ENCODE results near the gene NTNG1. TPM values are rescaled to one million over a fixed set of nuclear protein-coding genes. Genes with fewer than 3 reads are reported as not detected.

The NTNG1 gene
- total RNA-seq, 1 donor from 2014 or later = 0.57 TPM

DNA sequence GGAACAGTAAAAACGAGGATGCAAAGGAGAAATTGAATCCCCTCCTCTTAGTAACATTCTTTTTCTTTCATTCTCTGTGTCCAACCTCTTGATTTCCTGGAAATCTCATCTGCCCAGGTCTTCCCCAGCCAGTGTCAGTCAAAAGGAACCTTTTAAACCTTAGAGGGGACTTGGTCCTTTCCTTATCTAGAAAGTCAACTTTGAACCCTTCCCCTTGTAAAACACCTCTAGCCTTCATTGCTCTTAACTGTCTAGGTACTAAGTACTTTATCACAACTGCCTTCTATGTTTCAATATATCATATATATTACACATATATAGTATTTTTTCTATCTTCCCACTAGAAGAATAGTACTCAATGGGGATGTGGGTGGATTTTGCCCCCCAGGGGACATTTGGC is 282.1 kb downstream of the NTNG1 start:
- DNase-seq (no peak), ATAC-seq (no peak)
- intact Hi-C loops (cut with micrococcal nuclease) = no loop called here

DNA sequence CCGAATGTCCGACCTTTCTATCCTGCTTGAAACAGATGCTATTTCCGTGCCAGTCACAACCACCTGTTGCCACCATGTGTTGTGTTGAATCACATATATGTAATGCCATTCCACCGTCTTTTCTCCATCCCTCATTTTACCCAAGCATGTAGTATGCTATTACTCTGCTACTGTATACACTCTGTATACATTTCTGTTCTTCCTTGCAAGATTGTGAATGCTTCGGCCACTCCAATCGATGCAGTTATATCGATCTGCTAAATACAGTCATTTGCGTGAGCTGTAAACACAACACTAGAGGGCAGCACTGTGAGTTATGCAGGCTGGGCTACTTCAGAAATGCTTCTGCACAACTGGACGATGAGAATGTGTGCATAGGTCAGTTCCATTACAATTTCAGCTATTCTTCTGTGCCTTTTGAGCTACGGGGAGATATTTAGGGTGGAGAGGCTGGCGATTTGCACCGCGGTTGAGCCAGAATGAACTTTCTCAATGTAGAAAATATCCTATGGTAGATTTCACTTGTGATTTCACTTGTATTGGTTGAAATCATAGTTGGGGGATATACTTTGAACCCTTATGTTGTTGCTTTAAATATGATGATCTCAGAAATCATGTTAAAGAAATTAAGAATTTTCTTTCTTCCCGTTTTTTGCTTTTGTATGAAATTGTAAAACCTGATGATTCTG is 289.8 kb downstream of the NTNG1 start:
- intact Hi-C loops (cut with micrococcal nuclease) = no loop called here
- DNase-seq (no peak), ATAC-seq (no peak)

DNA sequence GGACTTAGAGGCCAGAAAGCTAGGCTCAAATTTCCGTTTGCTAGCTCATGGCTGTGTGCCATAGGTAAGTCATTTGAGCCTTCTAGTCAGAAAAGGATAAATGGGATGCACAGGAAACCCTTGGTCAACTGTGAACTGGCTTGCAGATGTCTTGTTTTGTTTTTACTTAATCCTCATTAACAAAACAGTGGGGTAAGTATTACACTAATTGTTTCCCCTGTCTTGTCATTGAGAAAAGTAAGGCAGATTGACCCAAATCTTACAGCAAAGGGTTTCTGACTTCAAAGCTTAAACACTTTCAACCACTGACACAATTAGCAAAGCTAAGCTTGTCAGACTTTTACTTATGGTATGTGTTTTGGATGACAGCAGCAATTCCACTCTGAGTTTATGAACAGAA is 291.3 kb downstream of the NTNG1 start:
- DNase-seq = no peak
- intact Hi-C loops (cut with micrococcal nuclease) = no loop called here
- ATAC-seq = no peak

DNA sequence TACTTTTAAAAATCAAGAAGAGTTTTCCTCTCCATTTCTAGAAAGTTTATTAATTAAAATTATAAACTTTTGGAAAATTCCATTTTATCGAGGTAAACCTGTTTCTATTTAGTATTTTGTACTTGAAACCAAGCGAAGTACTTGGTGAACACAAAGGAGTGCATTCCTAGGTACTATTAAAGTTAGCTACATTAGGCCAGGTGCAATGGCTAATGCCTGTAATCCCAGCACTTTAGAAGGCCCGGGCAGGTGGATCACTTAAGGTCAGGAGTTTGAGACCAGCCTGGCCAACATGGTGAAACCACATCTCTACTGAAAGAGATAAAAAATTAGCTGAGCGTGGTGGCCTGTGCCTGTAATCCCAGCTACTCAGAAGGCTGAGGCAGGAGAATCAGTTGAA is 292.2 kb downstream of the NTNG1 start:
- intact Hi-C loops (cut with micrococcal nuclease) = no loop called here
- DNase-seq = no peak
- no peak for ATAC-seq

DNA sequence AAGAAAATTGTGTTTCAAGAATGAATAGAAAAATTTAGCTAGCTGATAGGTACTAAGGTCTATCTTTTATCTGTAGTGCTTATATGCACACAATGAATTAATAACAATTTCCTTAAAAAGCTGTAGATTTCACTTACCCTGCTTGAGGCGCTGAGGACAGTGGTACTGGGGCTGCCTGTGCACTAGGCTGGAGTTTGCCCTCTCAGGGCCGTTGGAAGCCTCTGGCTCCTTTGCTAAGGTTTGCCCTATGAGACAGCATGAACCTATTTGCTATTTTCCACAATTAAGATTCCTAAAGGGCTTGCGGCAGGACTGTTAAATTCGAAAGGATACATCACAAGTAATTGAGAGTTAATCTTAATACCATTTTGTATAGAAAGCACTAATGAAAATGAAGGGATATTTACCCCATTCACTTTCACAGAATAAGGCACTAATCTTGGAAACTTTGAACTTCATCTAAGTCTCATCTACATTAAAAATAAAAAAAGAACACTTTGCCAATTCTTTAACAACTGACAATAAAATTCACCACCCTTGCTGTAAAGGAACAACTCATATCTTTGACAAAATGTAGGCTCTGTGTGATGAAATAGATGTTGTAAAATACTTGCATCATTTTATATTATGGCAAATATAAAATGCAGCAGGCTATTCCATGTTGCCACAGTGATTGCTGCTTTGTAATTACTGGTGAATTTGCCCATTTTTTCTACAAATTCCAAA is 293.0 kb downstream of the NTNG1 start:
- DNase-seq (no peak), ATAC-seq (no peak)
- intact Hi-C loops (cut with micrococcal nuclease) = no loop called here

DNA sequence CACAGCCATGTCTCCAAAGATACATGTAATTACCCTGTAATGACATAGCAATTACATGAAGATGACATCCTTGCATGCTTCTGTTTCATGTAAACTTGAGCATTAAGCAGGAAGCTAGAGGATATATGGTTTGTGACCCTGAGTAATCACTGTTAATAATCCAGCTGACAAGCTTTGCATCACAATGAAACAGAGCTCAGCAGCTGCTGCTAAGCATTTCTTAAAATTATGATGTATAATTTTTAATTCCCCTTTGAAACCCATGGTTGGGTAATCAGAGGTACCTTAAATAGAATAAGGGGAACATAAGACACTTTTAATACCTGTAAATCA is 293.5 kb downstream of the NTNG1 start:
- ATAC-seq = no peak
- intact Hi-C loops (cut with micrococcal nuclease) = no loop called here
- DNase-seq = no peak

DNA sequence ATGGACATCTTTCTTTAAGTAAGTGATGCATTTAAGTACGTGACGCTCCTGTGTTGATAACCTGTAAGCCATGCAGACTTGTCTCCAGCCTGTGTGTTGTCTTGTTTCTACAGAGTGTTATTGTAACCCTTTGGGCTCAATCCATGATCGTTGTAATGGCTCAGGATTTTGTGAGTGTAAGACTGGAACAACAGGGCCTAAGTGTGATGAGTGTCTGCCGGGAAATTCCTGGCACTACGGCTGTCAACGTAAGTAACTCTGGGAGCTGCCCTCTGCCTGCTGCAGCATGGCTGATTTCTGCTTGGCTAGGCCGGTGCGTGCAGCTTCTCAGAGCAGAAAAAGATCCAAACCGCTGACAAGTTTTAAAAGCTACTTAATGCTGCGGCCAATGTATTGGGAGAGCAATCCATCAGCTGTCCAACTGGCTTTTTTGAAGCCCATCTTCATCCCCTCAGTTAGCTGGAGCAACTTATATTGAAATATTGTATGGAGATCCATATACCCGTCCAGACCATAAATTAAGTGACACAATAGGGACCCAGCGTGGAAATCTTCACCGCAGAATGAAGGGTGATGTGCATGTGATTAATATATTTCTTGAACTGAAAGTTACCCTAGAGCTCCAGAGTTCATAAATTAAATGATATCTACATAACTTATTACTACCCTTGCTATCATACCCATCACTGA is 295.9 kb downstream of the NTNG1 start:
- ATAC-seq (no peak), DNase-seq (no peak)
- intact Hi-C loops (cut with micrococcal nuclease) = no loop called here

DNA sequence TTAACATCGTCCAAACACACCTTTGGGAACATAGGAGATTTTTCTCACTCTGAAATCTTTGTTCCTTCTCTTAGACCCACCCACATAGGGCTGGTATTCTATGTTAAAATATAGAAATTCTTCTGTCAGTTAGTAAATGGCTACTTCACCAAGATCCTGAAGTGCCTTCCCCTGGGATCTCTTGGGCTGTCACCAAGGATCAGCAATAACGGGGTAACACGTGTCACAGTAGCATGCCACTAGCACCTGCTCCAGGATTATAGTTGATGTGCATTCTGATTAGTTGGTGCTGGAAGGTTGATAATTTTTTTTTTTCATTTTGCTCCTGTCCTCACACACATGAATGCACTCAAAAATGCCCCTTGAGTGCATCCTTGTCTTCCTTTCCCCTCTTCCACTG is 298.7 kb downstream of the NTNG1 start:
- no peak for ATAC-seq
- intact Hi-C loops (cut with micrococcal nuclease) = no loop called here
- no peak for DNase-seq

DNA sequence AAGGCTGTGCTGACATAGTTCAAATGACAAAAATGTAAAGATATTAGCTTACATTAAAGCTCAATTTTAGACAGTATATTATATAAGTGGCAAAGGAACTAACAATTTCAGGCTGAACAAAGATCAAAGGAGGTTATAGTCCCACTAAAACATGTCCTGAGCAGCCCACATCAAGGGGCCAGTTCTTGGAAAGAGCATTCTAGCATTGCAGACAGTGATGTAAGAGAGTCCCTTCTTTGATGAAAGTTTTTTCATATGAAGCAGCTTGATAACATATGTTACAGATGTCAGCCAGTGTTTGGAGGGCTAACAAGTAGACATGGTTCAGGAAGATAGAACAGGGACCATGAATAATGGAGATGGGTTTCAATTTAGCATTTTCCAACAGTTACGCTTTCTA is 301.7 kb downstream of the NTNG1 start:
- intact Hi-C loops (cut with micrococcal nuclease) = no loop called here
- ATAC-seq = no peak
- no peak for DNase-seq

DNA sequence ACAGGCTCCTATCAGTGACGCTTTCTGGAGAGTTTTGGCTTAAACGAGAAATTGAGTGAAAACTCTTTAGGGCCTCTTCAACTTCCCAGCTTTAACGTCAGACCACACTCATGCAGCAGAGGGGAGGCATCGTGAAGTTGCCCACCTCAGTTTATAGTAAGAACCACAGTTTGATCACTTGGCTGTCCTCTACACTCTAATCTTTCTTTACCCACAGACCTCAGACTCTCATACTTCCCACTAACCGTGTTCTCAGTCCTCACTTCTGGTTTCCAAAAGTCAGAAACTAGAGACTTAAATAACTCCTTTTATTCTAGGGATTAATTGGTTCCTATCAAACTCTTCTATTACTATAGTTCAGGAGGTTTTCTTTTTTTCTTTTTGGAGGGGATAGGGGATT is 302.2 kb downstream of the NTNG1 start:
- no peak for ATAC-seq
- intact Hi-C loops (cut with micrococcal nuclease) = no loop called here
- no peak for DNase-seq

DNA sequence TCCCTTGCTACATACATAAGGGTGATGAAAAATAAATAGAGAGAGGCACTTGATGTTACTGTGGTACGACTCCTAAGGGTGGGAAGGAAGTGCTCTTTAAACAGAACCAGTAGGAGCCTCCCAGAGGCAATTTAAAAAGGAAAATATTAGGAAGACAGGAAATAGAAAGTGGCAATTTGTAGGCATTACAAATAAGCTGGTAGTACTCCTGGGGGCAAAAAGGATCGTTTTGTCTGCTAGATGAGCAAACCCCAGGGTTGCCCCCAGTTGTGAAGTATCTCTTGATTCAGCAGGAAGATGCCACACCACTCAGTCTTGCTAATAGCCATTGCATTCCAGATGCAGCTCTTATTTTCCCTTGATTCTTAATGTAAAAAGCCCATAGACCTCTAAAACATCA is 303.0 kb downstream of the NTNG1 start:
- ATAC-seq (no peak), DNase-seq (no peak)
- intact Hi-C loops (cut with micrococcal nuclease) = no loop called here

DNA sequence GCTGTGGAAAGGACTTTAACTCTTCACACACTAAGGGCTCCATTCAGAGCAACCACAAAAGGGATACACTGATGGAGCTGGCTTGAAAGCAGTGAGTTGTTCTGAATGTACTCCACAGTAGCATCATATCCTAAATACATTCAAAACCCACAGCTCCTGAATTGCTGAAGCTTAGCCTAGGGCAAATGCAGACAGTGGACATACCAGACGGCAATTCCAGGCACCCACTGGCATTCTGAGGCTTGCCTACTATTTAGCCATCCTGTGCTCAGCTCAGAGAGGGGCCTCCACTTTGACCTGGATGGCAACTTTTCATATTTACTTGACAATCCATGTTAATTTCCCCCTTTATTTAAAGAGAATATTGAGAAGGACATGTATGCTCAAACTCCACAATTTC is 303.5 kb downstream of the NTNG1 start:
- no peak for DNase-seq
- intact Hi-C loops (cut with micrococcal nuclease) = no loop called here
- no peak for ATAC-seq

DNA sequence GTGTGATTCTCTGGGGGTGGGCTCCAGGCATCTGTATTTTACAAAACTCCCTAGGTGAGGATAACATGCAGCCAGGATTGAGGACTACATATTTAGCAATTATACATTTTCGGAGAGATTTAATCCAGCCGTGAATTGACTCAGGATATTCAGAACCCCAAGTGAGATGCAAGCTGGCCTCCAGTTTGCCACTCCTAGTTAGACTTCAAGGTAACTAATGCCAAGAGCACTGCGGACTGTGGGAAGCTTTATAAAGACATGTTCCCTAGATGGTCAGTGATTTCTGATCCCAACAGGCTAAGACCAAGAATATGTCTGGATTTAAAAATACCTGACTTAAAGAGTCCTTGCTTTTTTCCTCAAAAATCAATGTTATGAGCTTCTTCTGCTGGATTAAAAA is 308.5 kb downstream of the NTNG1 start:
- intact Hi-C loops (cut with micrococcal nuclease) = no loop called here
- no peak for ATAC-seq
- DNase-seq = no peak

DNA sequence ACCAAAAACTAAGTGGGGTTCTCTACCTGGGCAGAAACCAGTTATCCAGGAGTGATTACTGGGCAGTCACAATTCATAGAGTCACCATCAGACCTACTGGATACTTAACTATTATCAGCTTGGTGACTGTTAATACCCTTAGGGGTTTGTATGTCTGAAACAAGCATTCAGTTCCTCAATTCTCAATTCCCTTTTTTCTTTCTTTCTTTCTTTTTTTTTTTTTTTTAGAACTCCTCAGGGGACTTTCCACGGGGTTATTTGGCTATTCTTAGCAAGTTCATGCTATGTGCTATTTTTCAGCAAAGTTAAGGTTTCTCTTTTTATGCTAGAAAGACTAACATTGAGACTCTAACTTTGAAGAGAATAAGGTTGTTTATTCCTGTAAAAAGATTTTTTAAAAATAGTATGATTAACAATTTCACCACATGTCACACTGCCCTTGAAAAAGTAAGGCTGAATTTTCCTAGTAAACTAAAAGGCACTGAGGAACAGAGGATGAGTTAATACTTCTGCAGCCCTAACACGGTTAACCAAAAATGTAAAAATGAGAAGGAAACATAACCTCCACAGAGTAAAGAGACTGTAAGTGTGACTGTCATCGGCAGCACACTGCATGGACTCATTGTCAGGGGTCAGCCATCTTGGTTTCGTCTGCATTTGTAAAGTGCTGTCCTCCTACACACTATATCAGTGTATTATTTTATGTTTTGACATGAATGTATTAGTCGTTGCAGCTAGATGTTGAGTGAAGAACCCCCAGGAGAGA is 310.2 kb downstream of the NTNG1 start:
- no peak for ATAC-seq
- no peak for DNase-seq
- intact Hi-C loops (cut with micrococcal nuclease) = no loop called here

DNA sequence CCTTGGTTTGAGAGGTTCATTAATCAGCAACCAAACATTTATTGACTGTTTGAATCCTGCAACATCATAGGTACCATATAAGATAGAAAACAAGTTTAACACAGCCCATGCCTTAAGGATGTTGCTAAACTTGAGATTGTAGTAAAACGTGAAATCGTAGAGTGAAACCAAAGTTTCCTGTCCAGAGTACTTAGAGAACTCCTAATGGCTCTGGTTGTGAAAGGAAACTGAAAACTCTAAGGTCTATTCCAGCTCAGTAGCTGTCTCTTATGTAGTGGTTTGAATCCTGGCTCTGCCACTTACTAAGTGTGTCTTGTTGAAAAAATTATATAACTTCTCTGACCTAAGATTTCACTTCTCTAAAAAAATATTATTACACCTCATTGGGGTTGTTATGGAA is 310.9 kb downstream of the NTNG1 start:
- no peak for DNase-seq
- intact Hi-C loops (cut with micrococcal nuclease) = no loop called here

DNA sequence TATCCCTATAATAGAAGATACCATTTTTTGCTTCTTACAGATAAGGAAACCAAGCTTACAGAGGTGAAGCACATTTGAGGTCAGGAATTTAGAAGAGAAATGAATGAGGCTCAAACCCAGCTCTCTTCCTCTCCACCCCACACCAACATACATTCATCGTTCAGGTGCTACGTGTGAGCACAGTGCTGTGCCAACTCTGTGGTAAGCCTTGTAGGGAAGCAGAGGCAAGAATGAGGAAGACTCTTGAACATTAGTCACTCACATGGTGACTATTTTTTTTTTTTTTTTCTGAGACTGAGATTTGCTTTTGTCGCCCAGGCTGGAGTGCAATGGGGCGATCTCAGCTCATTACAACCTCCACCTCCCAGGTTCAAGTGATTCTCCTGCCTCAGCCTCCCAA is 314.0 kb downstream of the NTNG1 start:
- intact Hi-C loops (cut with micrococcal nuclease) = no loop called here
- DNase-seq (no peak), ATAC-seq (no peak)

More for the DNA sequence above, 310.9 kb downstream of the NTNG1 start:
- no peak for ATAC-seq

DNA sequence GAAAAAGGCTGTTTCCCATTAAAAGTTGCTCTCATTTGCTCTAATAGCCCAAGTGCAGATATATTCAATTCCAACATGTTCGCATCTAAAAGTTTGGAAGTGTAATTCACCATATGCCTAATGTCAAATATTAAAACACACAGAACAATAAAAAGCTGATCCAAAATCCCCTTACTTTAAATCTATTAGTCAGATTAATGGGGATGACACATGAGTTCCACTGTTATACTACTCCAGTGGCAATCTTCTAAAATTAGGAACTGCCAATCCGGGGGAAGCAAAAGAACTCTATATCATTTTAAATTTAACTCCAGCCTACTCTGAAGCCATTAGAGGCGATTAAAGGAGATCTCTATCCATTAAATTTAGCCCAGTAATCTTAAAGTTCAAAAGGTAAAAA is 317.1 kb downstream of the NTNG1 start:
- DNase-seq (no peak), ATAC-seq (no peak)
- intact Hi-C loops (cut with micrococcal nuclease) = no loop called here

DNA sequence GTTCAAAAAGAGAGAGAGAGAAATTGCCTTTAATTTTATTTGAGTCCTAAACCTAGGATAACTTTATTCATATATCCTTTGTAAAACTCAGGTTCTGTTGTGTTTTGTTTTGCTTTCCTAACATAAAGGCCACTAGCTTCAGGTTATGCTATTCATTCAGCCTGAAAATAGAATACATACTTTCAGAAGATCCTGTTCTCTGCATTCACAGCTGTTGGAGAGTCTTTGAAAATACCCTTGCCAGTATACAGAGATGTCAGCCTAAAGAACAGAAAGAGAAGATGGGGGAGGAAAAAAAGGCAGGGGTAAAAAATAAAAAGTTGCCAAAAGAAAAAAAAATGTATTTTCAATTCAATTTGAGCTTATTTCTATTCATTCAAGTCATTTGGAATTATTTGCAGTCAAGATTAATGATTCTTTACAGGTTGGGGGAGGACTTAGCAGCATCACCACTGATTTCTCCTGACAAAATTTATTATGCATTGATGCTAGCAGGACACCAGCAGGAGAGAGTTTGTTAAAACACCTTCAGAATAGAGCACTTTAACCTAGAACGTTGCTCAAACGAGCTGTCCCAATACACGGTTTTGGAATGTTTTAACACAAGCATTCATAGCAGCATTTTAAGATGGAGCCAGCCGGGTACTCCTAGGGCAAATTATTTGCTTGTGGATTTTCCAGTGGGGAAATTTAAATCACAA is 318.5 kb downstream of the NTNG1 start:
- intact Hi-C loops (cut with micrococcal nuclease) = no loop called here
- ATAC-seq (no peak), DNase-seq (no peak)

DNA sequence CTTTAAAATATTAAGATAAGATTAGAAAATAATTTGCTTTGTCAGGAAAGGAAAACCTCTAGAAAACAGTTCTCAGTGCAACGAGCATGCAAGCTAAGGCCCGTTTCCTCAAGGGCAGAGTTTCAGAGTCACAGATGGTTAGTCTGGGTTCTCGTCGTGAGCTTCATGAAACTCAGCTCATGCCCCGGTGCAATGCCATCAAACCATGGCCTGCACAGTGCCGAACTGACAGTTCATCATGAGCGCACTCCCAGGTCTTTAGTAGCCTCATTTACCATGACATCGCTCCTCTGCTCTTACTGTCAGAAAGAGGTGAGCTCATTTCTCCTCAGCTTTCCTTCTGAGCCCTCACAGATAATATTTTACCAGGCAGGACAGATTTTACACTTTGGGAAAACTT is 319.2 kb downstream of the NTNG1 start:
- ATAC-seq (no peak), DNase-seq (no peak)
- intact Hi-C loops (cut with micrococcal nuclease) = no loop called here

DNA sequence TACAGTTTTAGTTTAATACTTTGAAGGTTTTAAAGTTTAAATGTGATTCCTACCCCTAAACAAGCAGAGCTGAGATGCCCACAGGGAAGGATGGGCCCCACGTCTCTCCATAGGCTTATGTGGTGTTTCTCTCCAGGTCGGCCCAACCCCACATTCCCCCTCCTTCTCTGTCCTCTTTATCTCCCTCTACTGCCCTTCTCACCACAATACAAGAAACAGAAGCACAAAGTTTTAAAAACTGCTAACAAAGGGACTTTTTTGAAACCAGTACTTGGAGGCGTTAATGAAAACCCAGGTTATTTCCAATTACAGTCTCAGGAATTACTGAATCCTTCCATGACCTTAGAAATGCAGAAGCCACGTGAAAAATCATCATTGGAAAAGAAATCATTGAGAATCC is 324.0 kb downstream of the NTNG1 start:
- no peak for DNase-seq
- ATAC-seq = no peak
- intact Hi-C loops (cut with micrococcal nuclease) = no loop called here
